D721Med (cell line): ENCODE data around the gene POLR1A.

Experiments used
- DNase-seq: peaks from one replicate; pipeline ENCODE4 v3.0.0; 2011; ENCODE audit warnings: low spot score; ENCODE audit not compliant: insufficient read length
- FAIRE-seq: peaks from 2 replicates; lab custom pipeline; 2011; peaks lifted over from hg19 to GRCh38; lab: Jason Lieb, UNC
- TF ChIP-seq, protein P1 (sequence below): IDR thresholded peaks from 2 replicates; pipeline ENCODE4 v1.5.1; 2012; ENCODE audit warnings: mild to moderate bottlenecking, control low read depth; ENCODE audit not compliant: insufficient read depth; ENCODE audit errors: missing control alignments

Gene POLR1A

DNA sequence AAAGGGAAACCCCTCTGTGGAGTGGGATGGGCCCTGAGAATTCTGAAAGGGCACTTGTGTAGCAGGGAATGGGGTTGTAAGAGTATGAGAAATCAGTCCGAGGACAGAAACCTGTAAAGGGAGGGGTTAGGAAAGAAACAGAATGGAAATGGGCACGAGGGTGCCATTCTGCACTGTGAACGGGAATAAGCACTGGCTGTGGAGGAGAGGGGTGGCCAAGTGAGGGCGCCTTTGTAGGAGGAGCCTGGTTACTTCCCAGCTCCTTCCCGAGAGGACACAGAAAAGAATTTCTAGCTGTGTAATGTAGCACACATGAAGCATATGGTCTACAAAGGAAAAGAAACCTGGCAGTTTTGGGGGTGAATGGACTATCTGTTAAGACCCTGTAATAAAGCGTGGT, 53.4 kb downstream of the POLR1A start:
- FAIRE-seq (no peak), DNase-seq (no peak)
- TF ChIP-seq, protein P1, sequence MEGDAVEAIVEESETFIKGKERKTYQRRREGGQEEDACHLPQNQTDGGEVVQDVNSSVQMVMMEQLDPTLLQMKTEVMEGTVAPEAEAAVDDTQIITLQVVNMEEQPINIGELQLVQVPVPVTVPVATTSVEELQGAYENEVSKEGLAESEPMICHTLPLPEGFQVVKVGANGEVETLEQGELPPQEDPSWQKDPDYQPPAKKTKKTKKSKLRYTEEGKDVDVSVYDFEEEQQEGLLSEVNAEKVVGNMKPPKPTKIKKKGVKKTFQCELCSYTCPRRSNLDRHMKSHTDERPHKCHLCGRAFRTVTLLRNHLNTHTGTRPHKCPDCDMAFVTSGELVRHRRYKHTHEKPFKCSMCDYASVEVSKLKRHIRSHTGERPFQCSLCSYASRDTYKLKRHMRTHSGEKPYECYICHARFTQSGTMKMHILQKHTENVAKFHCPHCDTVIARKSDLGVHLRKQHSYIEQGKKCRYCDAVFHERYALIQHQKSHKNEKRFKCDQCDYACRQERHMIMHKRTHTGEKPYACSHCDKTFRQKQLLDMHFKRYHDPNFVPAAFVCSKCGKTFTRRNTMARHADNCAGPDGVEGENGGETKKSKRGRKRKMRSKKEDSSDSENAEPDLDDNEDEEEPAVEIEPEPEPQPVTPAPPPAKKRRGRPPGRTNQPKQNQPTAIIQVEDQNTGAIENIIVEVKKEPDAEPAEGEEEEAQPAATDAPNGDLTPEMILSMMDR, result no peak

DNA sequence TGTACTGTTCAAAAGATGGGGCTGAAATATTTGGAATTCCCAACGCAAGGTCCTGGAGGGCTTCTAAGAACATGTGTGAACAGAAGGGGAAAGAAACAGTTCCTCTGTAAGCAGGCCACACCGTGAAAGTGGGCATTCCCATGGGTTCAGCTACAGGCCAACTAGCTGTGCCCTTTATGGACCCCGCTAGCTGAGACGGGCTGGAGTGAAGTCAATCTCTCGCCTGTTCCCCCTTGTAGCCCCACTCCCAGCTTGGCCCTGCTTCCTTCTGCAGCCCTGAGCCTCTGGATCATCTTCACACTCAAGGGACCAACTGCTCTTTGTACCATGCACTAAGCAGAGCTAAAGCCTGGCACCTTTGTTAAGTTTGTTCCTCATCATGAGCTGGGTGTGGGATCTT, 55.4 kb downstream of the POLR1A start:
- TF ChIP-seq, protein P1, result no peak
- DNase-seq, result no peak
- FAIRE-seq, result no peak

DNA sequence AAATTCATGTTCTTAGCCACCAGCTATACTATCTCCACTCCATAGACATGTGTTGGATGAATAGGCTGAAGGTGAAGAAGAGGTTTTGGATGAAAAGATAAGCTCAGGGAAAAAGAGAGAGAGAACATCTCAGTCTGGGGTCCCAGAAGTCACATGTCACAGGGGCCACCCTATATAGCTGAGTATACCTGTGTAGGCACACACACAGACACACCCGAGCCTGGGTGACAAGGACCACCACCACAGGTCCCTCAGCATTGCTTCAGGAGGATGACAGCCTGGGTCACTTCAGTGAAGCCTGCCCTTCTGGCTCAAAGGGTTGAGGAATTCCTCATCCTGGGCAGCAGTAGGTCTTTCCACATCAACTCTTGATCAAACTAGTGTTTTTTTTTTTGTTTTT, 56.2 kb downstream of the POLR1A start:
- TF ChIP-seq, protein P1, result no peak
- DNase-seq (no peak), FAIRE-seq (no peak)

DNA sequence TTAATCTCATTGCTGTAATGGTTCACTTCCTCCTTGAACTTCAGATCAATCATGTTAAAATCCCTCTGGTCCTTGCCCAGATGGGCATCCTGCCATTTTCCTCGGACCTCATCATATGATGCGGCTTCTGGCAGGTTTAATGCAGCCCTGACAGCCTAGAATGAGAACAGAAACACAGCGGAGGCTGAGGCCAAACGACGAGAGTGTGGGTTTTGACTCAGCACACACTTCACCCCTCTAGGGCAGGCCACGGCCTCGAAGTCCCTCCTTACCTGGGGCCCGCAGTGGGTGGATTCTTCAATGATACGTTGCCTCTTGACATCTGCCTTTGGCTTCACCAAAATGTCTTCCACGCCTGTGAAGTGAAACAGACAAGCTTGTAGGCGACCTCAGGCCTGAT, 56.8 kb downstream of the POLR1A start:
- no peak for FAIRE-seq
- TF ChIP-seq, protein P1, result no peak

DNA sequence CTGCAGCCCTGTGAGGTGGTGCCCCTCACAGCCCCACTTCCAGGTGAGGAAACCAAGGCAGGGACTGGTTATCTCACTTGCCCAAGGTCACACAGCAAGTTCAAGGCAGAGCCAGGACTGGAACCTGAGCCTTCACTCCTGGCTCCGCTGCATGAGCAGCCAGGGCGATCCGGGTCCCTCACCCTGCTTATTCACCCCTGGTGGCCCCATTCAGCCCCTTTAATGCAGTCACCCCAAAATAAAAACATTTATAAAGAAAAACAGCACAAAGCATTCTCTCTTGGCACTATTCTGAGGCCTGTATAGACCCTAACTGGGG, 57.3 kb downstream of the POLR1A start:
- TF ChIP-seq, protein P1, result no peak
- no peak for DNase-seq
- no peak for FAIRE-seq

More for the DNA sequence above, 56.8 kb downstream of the POLR1A start:
- no peak for DNase-seq

GRCh38 chr2:86047575-86048382, 57.9 kb downstream of the POLR1A start:
- FAIRE-seq, result no peak
- TF ChIP-seq, protein P1, result no peak
- no peak for DNase-seq

DNA sequence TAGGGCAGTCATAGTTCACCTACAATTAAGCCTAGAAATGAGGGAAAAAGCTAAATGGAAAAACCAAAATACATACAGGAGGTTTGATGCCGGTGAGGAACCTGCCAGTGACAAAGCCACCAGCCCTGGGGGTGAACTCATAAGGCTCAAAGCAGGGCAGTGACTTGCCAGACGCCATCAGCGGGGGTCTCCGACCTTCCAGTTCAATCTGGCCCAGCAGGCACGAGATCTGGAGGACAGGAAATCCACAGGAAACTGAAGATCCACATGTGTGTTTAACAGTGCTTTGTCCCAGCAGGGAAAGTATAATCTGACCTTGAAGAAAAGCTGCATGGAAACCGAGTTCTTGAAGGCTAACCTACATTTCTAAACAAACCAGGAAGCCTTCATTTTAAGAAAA, 60.1 kb downstream of the POLR1A start:
- TF ChIP-seq, protein P1, result no peak
- FAIRE-seq, result no peak

More for the DNA sequence above, 60.1 kb downstream of the POLR1A start:
- DNase-seq, result no peak
